Mesendoderm (in vitro differentiated cells): Measurements from ENCODE around the gene CARS2.

Experiments used
- DNase-seq: peaks from one replicate; pipeline ENCODE4 v3.0.0; 2013
- H2AK5ac ChIP-seq: 2 replicates; pipeline ENCODE4 v1.6.1; 2013; ENCODE audit warnings: low read length, inconsistent platforms
- H2BK120ac ChIP-seq: 2 replicates; pipeline ENCODE4 v1.6.1; 2013; ENCODE audit warnings: low read depth, mild to moderate bottlenecking, low read length, moderate library complexity, mixed read lengths
- H2BK15ac ChIP-seq: replicated peaks from 2 replicates; pipeline ENCODE4 v1.6.1; 2013; ENCODE audit warnings: low read depth, mild to moderate bottlenecking, moderate library complexity
- H2BK5ac ChIP-seq: 2 replicates; pipeline ENCODE4 v1.6.1; 2013; ENCODE audit warnings: low read length, inconsistent platforms
- H3K18ac ChIP-seq: 2 replicates; pipeline ENCODE4 v1.6.1; 2013; ENCODE audit warnings: mild to moderate bottlenecking, low read length, mixed read lengths
- H3K23ac ChIP-seq: one replicate; pipeline ENCODE4 v1.6.1; 2013; ENCODE audit warnings: low read length
- H3K27ac ChIP-seq: 2 replicates; pipeline ENCODE4 v1.5.1; 2013; ENCODE audit warnings: low read depth, mild to moderate bottlenecking, inconsistent platforms, low read length, moderate library complexity
- H3K27me3 ChIP-seq: 2 replicates; pipeline ENCODE4 v1.6.1; 2013; ENCODE audit warnings: low read length, control low read depth, mild to moderate bottlenecking, inconsistent platforms; ENCODE audit not compliant: insufficient read depth, poor library complexity
- H3K36me3 ChIP-seq: 2 replicates; pipeline ENCODE4 v1.6.1; 2013; ENCODE audit warnings: low read length, inconsistent platforms; ENCODE audit not compliant: control insufficient read depth, insufficient read depth
- H3K4ac ChIP-seq: one replicate; pipeline ENCODE4 v1.6.1; 2013; ENCODE audit warnings: low read depth, mild to moderate bottlenecking, low read length, moderate library complexity
- H3K4me1 ChIP-seq: 2 replicates; pipeline ENCODE4 v1.6.1; 2013; ENCODE audit warnings: low read depth, low read length, inconsistent platforms; ENCODE audit not compliant: control insufficient read depth
- H3K4me2 ChIP-seq: 2 replicates; pipeline ENCODE4 v1.6.1; 2013; ENCODE audit warnings: low read length
- H3K4me3 ChIP-seq: 2 replicates; pipeline ENCODE4 v1.5.1; 2013; ENCODE audit warnings: mild to moderate bottlenecking, low read length
- H3K56ac ChIP-seq: one replicate; pipeline ENCODE4 v1.6.1; 2013; ENCODE audit warnings: low read length
- H3K79me1 ChIP-seq: 2 replicates; pipeline ENCODE4 v1.6.1; 2013; ENCODE audit warnings: low read length, inconsistent platforms
- H3K79me2 ChIP-seq: 2 replicates; pipeline ENCODE4 v1.6.1; 2013; ENCODE audit warnings: mild to moderate bottlenecking, low read length; ENCODE audit not compliant: control insufficient read depth, insufficient read depth
- H3K9ac ChIP-seq: 2 replicates; pipeline ENCODE4 v1.6.1; 2013; ENCODE audit warnings: low read length, inconsistent platforms
- H4K5ac ChIP-seq: one replicate; pipeline ENCODE4 v1.6.1; 2013; ENCODE audit warnings: low read length
- H4K8ac ChIP-seq: one replicate; pipeline ENCODE4 v1.6.1; 2013; ENCODE audit warnings: low read depth, mild to moderate bottlenecking, control low read depth, low read length, moderate library complexity
- WGBS: extraction: QIAGEN DNeasy Blood & Tissue Kit; methylation state at CpG from one replicate; pipeline ENCODE4 v1.1.7; 2013; ENCODE audit warnings: low lambda C conversion rate, missing lambda C conversion rate; ENCODE audit not compliant: insufficient coverage; ENCODE audit errors: extremely low coverage; 5-methylcytosine and 5-hydroxymethylcytosine counted together

Gene CARS2

DNA sequence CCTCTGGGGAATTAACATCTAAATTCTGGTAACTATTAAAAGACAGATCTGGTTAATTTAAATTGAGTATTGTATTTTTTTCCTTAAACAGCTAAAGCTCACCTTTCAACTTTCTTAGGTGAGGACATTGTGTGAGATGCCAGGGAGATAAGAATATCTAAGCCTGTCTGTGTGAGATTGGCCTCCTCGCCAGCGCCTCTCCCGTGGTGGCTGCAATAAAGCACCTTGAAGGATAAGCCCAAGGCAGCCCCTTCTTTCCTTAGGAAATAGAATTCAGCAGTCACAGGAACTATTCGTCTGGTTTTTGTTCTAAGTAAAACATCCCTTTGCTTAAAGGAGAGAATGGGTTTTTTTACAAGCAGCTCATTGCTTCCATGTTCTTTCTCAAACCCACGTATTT is 66.0 kb downstream of the CARS2 start:
- no CpG with 5 or more reads among the region's 5 CpGs for WGBS
- Histone ChIP-seq H3K18ac (no peak overlapping the region), H3K4me3 (no peak overlapping the region), H2BK15ac (no peak overlapping the region), H3K4me1 (peaks cover 2% of the 10 kb centered on the region), H3K27ac (no peak overlapping the region), H3K56ac (no peak overlapping the region), H3K23ac (no peak overlapping the region), H3K9ac (no peak overlapping the region), H2BK5ac (no peak overlapping the region), H3K4ac (no peak overlapping the region), H4K5ac (no peak overlapping the region), H3K79me1 (peaks cover 6% of the 10 kb centered on the region), H2BK120ac (no peak overlapping the region), H3K36me3 (peaks cover 16% of the 10 kb centered on the region), H3K4me2 (no peak overlapping the region), H4K8ac (no peak overlapping the region), H3K27me3 (no peaks in the 10 kb centered on the region), H2AK5ac (no peak overlapping the region), H3K79me2 (no peaks in the 10 kb centered on the region)
- peak; percentile 34 for DNase-seq

GRCh38 chr13:110638814-110639806 is 66.8 kb downstream of the CARS2 start:
- Histone ChIP-seq H3K23ac (no peak overlapping the region), H3K18ac (no peak overlapping the region), H3K27me3 (no peaks in the 10 kb centered on the region), H3K4me2 (no peak overlapping the region), H3K4me3 (no peak overlapping the region), H3K36me3 (peaks cover 17% of the 10 kb centered on the region), H2BK15ac (no peak overlapping the region), H2BK5ac (no peak overlapping the region), H3K79me2 (peaks cover 1% of the 10 kb centered on the region), H3K4me1 (peaks cover 2% of the 10 kb centered on the region), H3K9ac (no peak overlapping the region), H2AK5ac (no peak overlapping the region), H4K5ac (no peak overlapping the region), H4K8ac (no peak overlapping the region), H3K56ac (peak overlapping the region; percentile 43), H3K27ac (no peak overlapping the region), H3K79me1 (peaks cover 9% of the 10 kb centered on the region), H3K4ac (no peak overlapping the region), H2BK120ac (no peak overlapping the region)
- WGBS, result no CpG with 5 or more reads among the region's 39 CpGs
- DNase-seq, result no peak

- H2BK120ac ChIP-seq, result no peak overlapping the region
- H3K4ac ChIP-seq, result no peak overlapping the region
- H3K27me3 ChIP-seq, result no peaks in the 10 kb centered on the region
- no peak overlapping the region for H3K9ac ChIP-seq
- no peak overlapping the region for H2BK5ac ChIP-seq
- H3K79me2 ChIP-seq, result peaks cover 3% of the 10 kb centered on the region
- H3K56ac ChIP-seq, result no peak overlapping the region
- no peak for DNase-seq
- H3K4me2 ChIP-seq, result no peak overlapping the region
- H4K5ac ChIP-seq, result no peak overlapping the region
- H2BK15ac ChIP-seq, result no peak overlapping the region
- H3K4me1 ChIP-seq, result peaks cover 2% of the 10 kb centered on the region
- H4K8ac ChIP-seq, result no peak overlapping the region
- H3K18ac ChIP-seq, result no peak overlapping the region
- no peak overlapping the region for H3K27ac ChIP-seq
- no peak overlapping the region for H3K4me3 ChIP-seq
- no peak overlapping the region for H3K23ac ChIP-seq
- H2AK5ac ChIP-seq, result no peak overlapping the region
- peaks cover 12% of the 10 kb centered on the region for H3K79me1 ChIP-seq
- no CpG with 5 or more reads among the region's 23 CpGs for WGBS
- H3K36me3 ChIP-seq, result peaks cover 16% of the 10 kb centered on the region
Measured at GRCh38 chr13:110638257-110638656, 67.7 kb downstream of the CARS2 start.

DNA sequence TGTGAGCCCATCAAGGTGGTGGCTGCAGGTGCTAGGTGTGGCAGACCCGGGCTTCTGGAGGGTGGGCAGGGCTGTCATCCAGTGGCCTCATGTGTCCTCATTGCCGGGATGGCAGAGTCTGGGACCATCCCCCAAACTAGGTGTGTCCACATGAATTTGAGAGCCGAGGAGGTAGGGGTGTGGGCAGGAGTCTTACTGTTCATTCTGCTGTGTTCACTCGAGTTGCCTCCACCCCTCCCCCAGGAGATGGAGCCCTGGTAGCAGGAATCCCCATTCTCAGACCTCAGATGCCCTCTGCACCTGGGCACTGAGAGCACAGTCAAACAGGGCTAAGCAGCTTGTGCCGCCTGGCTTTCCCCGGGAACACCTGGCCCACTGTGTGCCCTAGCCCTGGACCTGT is 68.2 kb downstream of the CARS2 start:
- no peaks in the 10 kb centered on the region for H3K27me3 ChIP-seq
- H2BK120ac ChIP-seq, result no peak overlapping the region
- peaks cover 3% of the 10 kb centered on the region for H3K79me2 ChIP-seq
- H3K4me3 ChIP-seq, result no peak overlapping the region
- no peak for DNase-seq
- H3K9ac ChIP-seq, result no peak overlapping the region
- peaks cover 16% of the 10 kb centered on the region for H3K36me3 ChIP-seq
- no peak overlapping the region for H2BK5ac ChIP-seq
- H3K18ac ChIP-seq, result no peak overlapping the region
- H2BK15ac ChIP-seq, result no peak overlapping the region
- no peak overlapping the region for H3K23ac ChIP-seq
- H2AK5ac ChIP-seq, result no peak overlapping the region
- H3K27ac ChIP-seq, result no peak overlapping the region
- no peak overlapping the region for H3K56ac ChIP-seq
- H3K4ac ChIP-seq, result no peak overlapping the region
- no peak overlapping the region for H3K4me2 ChIP-seq
- H4K8ac ChIP-seq, result no peak overlapping the region
- no peak overlapping the region for H4K5ac ChIP-seq
- H3K4me1 ChIP-seq, result peaks cover 2% of the 10 kb centered on the region
- no CpG with 5 or more reads among the region's 6 CpGs for WGBS
- peaks cover 12% of the 10 kb centered on the region for H3K79me1 ChIP-seq

DNA sequence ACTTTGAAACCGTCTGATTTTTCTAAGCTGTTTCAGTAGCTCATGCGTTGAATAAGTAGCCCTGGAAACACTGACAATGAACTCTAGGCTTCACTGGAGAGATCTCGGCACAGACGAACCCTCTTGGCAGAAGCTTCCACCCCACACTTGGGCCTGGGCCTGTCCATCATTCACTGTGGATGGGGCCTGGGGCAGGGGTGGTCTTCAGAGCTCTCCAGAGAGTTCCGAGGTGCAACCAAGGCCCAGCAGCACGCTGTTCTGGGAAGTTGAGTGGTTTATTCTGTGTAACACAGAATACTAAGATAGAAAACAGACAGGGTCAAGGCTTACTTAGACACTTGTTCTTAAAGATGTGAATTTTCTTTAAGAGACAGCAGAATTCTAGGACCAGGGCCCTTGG is 68.6 kb downstream of the CARS2 start:
- no peak for DNase-seq
- Histone ChIP-seq H3K27me3 (no peaks in the 10 kb centered on the region), H3K56ac (no peak overlapping the region), H3K4me2 (no peak overlapping the region), H3K4me3 (no peak overlapping the region), H4K5ac (no peak overlapping the region), H2BK15ac (no peak overlapping the region), H3K27ac (no peak overlapping the region), H2BK5ac (no peak overlapping the region), H3K4me1 (peaks cover 2% of the 10 kb centered on the region), H3K79me1 (peaks cover 12% of the 10 kb centered on the region), H3K9ac (no peak overlapping the region), H2AK5ac (no peak overlapping the region), H3K36me3 (peaks cover 16% of the 10 kb centered on the region), H3K23ac (no peak overlapping the region), H3K18ac (no peak overlapping the region), H4K8ac (no peak overlapping the region), H2BK120ac (no peak overlapping the region), H3K79me2 (peaks cover 3% of the 10 kb centered on the region), H3K4ac (no peak overlapping the region)
- WGBS, result no CpG with 5 or more reads among the region's 6 CpGs
